GM12878 (cell line): ENCODE measurements around the gene RGCC. TPM values are rescaled to one million over a fixed set of nuclear protein-coding genes. Genes with fewer than 3 reads are reported as not detected.

ENCODE experiments used
- ATAC-seq: fragments of 200-7000 bp; cut with Tn5 transposase; 3 replicates; pipeline ENCODE4 v1.9.1; 2020; ENCODE audit warnings: mild to moderate bottlenecking, moderate library complexity
- BruUV-seq: library from RNA; stranded (reverse); fragments of 400-500 nt; replicated peaks from 2 replicates; lab custom pipeline; 2021; lab: Mats Ljungman, UMichigan
- CTCF ChIA-PET: fragments of 300-600 bp; sonication (Branson Sonifier 250); formaldehyde crosslinking; extraction: SDS; loops from one replicate; lab custom pipeline; 2021; ENCODE audit warnings: inconsistent platforms; lab: Yijun Ruan, JAX
- POLR2A ChIA-PET: fragments of 350-600 bp; formaldehyde crosslinking; extraction: SDS; loops from one replicate; lab custom pipeline; 2021; ENCODE audit warnings: inconsistent platforms; lab: Charles Lee
- RAD21 ChIA-PET: fragments of 300-600 bp; sonication (Branson Sonifier 250); formaldehyde crosslinking; loops from one replicate; lab custom pipeline; 2023; ENCODE audit warnings: antibody characterized with exemption; ENCODE audit not compliant: unreplicated experiment; lab: Charles Lee
- SMC1A ChIA-PET: fragments of 300-600 bp; sonication (Branson Sonifier 250); formaldehyde crosslinking; loops from one replicate; lab custom pipeline; 2023; ENCODE audit not compliant: unreplicated experiment, uncharacterized antibody; lab: Charles Lee
- DNase-seq: peaks from one replicate; pipeline ENCODE4 v3.0.0-alpha.2; 2011; ENCODE audit warnings: low read depth, low spot score
- FAIRE-seq: peaks from 3 replicates; lab custom pipeline; 2011; peaks lifted over from hg19 to GRCh38; lab: Jason Lieb, UNC
- H2AFZ ChIP-seq: 2 replicates; pipeline ENCODE4 v1.6.0; 2011; ENCODE audit warnings: low read depth, low read length, control low read depth; ENCODE audit not compliant: control insufficient read depth
- H3K27ac ChIP-seq: 2 replicates; pipeline ENCODE4 v1.5.1; 2011; ENCODE audit warnings: control low read depth; ENCODE audit not compliant: control insufficient read depth, insufficient read depth
- H3K27me3 ChIP-seq, 2 experiments: replicated peaks in 1 of 2; 2 replicates each; pipeline versions ENCODE4 v1.6.0 to v1.6.1; 2011; ENCODE audit warnings: low read length in 1 of 2; ENCODE audit not compliant: control insufficient read depth in 2 of 2, insufficient read depth in 2 of 2
- H3K36me3 ChIP-seq, 2 experiments: 2 replicates each; pipeline ENCODE4 v1.5.1; 2011; ENCODE audit warnings: low read length in 1 of 2; ENCODE audit not compliant: control insufficient read depth in 2 of 2, insufficient read depth in 2 of 2
- H3K4me1 ChIP-seq: 2 replicates; pipeline ENCODE4 v1.6.1; 2011; ENCODE audit warnings: mild to moderate bottlenecking, low read length, moderate library complexity, mixed read lengths; ENCODE audit not compliant: control insufficient read depth, insufficient read depth
- H3K4me2 ChIP-seq: 2 replicates; pipeline ENCODE4 v1.6.0; 2011; ENCODE audit warnings: control low read depth; ENCODE audit not compliant: control insufficient read depth, insufficient read depth
- H3K4me3 ChIP-seq: fragments of 200-600 bp; sonication (generic); 2 replicates; pipeline ENCODE4 v1.5.1; 2016
- H3K79me2 ChIP-seq: 2 replicates; pipeline ENCODE4 v1.6.0; 2011; ENCODE audit warnings: low read length; ENCODE audit not compliant: control insufficient read depth, insufficient read depth
- H3K9ac ChIP-seq: 2 replicates; pipeline ENCODE4 v1.8.0; 2011; ENCODE audit warnings: low read length, control low read depth, mixed read lengths; ENCODE audit not compliant: control insufficient read depth, insufficient read depth
- H3K9me3 ChIP-seq: replicated peaks from 3 replicates; pipeline ENCODE4 v1.5.1; 2011; ENCODE audit warnings: mild to moderate bottlenecking, low read length; ENCODE audit not compliant: control insufficient read depth, insufficient read depth
- H4K20me1 ChIP-seq: 2 replicates; pipeline ENCODE4 v1.6.0; 2011; ENCODE audit not compliant: control insufficient read depth, insufficient read depth
- SRF ChIP-seq, 2 experiments: IDR thresholded peaks; 2 replicates each; pipeline ENCODE4 v1.6.1; 2011; ENCODE audit warnings: low read depth in 2 of 2, low read length in 2 of 2, mild to moderate bottlenecking in 1 of 2, moderate library complexity in 1 of 2
- ZNF384 ChIP-seq: IDR thresholded peaks from 2 replicates; pipeline ENCODE4 v1.6.1; 2012; ENCODE audit warnings: low read depth, mild to moderate bottlenecking, low read length, improper control_type of control experiment, borderline replicate concordance
- ZNF622 ChIP-seq: fragments of 450-650 bp; IDR thresholded peaks from 2 replicates; pipeline ENCODE4 v1.6.1; 2017; ENCODE audit warnings: mild to moderate bottlenecking, inconsistent platforms
- ZZZ3 ChIP-seq: IDR thresholded peaks from 2 replicates; pipeline ENCODE4 v1.6.1; 2011; ENCODE audit warnings: low read depth; ENCODE audit not compliant: control insufficient read depth, insufficient read length
- WGBS: methylation state at CpG from one replicate; pipeline ENCODE4 v1.1.6; 2016; ENCODE audit warnings: low lambda C conversion rate; ENCODE audit not compliant: insufficient replicate concordance, insufficient coverage; ENCODE audit errors: missing lambda C conversion rate; 5-methylcytosine and 5-hydroxymethylcytosine counted together
- in situ Hi-C: fragments of 300-500 bp; cut with MboI; formaldehyde crosslinking; loops from 9 replicates; pipeline ENCODE4 v1.14.3; 2018; ENCODE audit warnings: mixed read lengths
- intact Hi-C: fragments of 100-400 bp; cut with micrococcal nuclease; formaldehyde crosslinking; loops from one replicate; pipeline ENCODE4 v1.14.2; 2022; ENCODE audit not compliant: unreplicated experiment
- polyA plus RNA-seq, 11 experiments: library from polyadenylated mRNA; depleted of rRNA in 4 of 11; unstranded in 6 of 11; stranded (reverse) in 5 of 11; fragments of >200 nt; fragmentation: Nextera tagmentation in 4 of 11; fragmentation: Illumina TruSeq in 1 of 11; extraction: Ambion mirVana in 4 of 11; extraction: Trizol in 1 of 11; gene quantifications; 1 replicate in 1 of 11; 2 replicates in 10 of 11; pipeline versions ENCODE4 v1.2.1 to v1.2.3, GENCODE V29; 2011 to 2016; ENCODE audit warnings: inconsistent platforms in 2 of 11, missing spikeins in 2 of 11, low read depth in 1 of 11
- total RNA-seq, 4 experiments: library from RNA; depleted of rRNA in 3 of 4; stranded (reverse); fragments of >200 nt in 3 of 4; fragmentation: Illumina TruSeq in 1 of 4; extraction: Trizol in 1 of 4; gene quantifications; 2 replicates each; pipeline versions ENCODE4 v1.2.1 to v1.2.3, GENCODE V29; 2013 to 2021

RGCC gene
- total and polyA plus RNA-seq, 10 of the 15 experiments (the other 5 are each of a cell fraction or from before 2014, with no cell fraction given) = 0.41 to 19.4 (median 9.9) TPM

- Histone ChIP-seq H3K27ac (no peak overlapping the region), H3K9me3 (no peaks in the 10 kb centered on the region), H3K4me3 (no peak overlapping the region), H3K27me3 (no peaks in the 10 kb centered on the region), H4K20me1 (no peaks in the 10 kb centered on the region), H3K4me2 (no peak overlapping the region), H3K9ac (no peak overlapping the region), H3K79me2 (no peaks in the 10 kb centered on the region), H2AFZ (no peak overlapping the region), H3K36me3 (no peaks in the 10 kb centered on the region), H3K4me1 (no peaks in the 10 kb centered on the region; the same call in 1 of the 2 replicates)
- FAIRE-seq = no peak
- CTCF ChIA-PET = interaction anchor here (2.1 kb wide), 1 partner anchor 51 kb away, joined by 7 read pairs; no protein-coding TSS in a partner anchor
- POLR2A ChIA-PET = no interaction called here
- intact Hi-C loops = no loop called here
- ATAC-seq = no peak
- TF ChIP-seq ZZZ3 (no peak), ZNF384 (no peak)
- BruUV-seq = no TSS peak
- 36% methylated on average over 3 of the region's 3 CpGs for WGBS
- SMC1A ChIA-PET = interaction anchor here (1.1 to 1.2 kb wide), 2 partner anchors 14 to 31 kb away, joined by 3 read pairs; no protein-coding TSS in a partner anchor
- RAD21 ChIA-PET = no interaction called here
- in situ Hi-C loops = no loop called here
- no peak for DNase-seq
Observed at GRCh38 chr13:41509971-41510370, 52.6 kb downstream of the RGCC start.

GRCh38 chr13:41511827-41512226 is 54.5 kb downstream of the RGCC start:
- Histone ChIP-seq H3K4me3 (no peak overlapping the region), H4K20me1 (no peaks in the 10 kb centered on the region), H3K9me3 (no peaks in the 10 kb centered on the region), H3K79me2 (no peaks in the 10 kb centered on the region), H3K27ac (no peak overlapping the region), H3K4me2 (no peak overlapping the region), H3K27me3 (no peaks in the 10 kb centered on the region), H3K36me3 (no peaks in the 10 kb centered on the region), H3K9ac (no peak overlapping the region), H2AFZ (no peak overlapping the region), H3K4me1 (no peaks in the 10 kb centered on the region; the same call in 1 of the 2 replicates)
- ATAC-seq (no peak), FAIRE-seq (no peak), DNase-seq (no peak)
- intact Hi-C loops = no loop called here
- ChIA-PET SMC1A (interaction anchor here (1.4 kb wide), 1 partner anchor 15 kb away, joined by 3 read pairs; no protein-coding TSS in a partner anchor), POLR2A (no interaction called here), RAD21 (interaction anchor here (1.4 kb wide), 1 partner anchor 15 kb away, joined by 3 read pairs; no protein-coding TSS in a partner anchor), CTCF (no interaction called here)
- no TSS peak for BruUV-seq
- WGBS = 100% methylated on average over 1 of the region's 1 CpG
- in situ Hi-C loops = no loop called here
- TF ChIP-seq ZNF622 (no peak), ZZZ3 (no peak), SRF (IDR thresholded peaks at IDR 0.05; ENCODE audit: low read depth in 2 of 2, low read length in 2 of 2) (no peak)
- TF ChIP-seq, all 136 proteins: peak for 0
